ENCODE measurements around the gene PCNX1.

PCNX1 gene

GRCh38 chr14:71115306-71115705 is 208.0 kb downstream of the PCNX1 start:
- Histone ChIP-seq H3K27ac (no peak overlapping the region), H3K4me3 (no peak overlapping the region)
- no peak for TF ChIP-seq CTCF (IDR thresholded peaks at IDR 0.05)
- DNase-seq (ENCODE audit: low spot score): no peak

DNA sequence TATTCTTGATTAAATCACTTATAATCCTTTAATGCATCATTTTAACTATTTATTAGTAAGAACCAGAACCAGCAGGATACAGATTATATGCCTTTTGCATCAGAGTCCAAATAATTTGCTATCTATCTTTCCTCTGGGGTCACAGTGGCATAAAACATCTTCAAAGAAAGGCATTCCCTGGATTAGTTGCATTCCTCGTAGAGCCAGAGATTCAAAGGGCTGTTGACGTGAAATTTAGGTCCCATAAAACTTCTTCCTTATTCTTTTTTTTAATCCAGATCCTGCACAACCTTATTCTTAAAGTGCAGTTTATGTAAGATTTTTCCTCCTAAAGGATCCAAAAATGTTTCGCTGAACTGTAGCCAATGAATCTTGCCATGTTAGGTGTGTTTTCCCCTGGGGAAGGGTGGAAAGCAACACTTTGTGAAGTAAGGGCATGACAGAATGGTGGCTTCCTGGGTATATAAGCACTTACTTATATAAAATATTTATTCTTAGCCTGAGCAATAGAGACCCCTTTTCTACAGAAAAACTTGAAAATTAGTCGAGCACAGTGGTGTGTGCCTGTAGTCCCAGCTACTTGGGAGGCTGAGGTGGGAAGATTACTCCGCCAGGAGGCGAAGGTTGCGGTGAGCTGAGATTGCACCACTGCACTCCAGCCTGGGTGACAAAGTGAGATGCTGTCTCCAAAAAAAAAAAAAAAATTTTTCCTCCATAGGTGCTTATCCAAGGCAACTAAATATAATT is 208.7 kb downstream of the PCNX1 start:
- Histone ChIP-seq H3K27ac (no peak overlapping the region), H3K4me3 (no peak overlapping the region)
- no peak for TF ChIP-seq CTCF (IDR thresholded peaks at IDR 0.05)
- DNase-seq (ENCODE audit: low spot score): no peak

DNA sequence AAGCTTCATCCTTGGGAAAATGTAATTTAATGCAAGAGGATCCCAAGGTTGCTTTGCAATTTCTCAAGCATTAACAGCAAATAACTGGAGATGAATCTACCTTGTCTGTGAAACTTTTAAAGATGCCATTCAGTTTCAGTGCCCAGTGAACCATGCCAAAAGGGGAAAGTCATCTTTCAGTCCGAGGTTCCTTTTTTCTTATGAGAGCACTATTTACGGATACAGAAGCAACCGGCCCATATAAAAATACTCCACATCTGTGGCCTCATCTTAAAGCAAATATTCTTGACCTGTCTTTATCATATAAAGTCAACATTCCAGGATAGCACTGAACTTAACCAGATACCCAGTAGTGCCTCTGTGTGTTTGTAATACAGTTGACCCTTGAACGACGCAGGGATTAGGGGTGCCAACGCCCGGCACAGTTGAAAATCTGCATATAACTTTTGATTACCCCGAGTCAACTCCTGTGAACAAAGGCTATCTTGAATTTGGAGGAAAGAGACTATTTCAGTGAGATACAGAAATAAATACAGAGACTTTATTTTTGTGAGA is 209.4 kb downstream of the PCNX1 start:
- DNase-seq (ENCODE audit: low spot score): no peak
- H3K4me3 ChIP-seq: no peak overlapping the region
- no peak for TF ChIP-seq CTCF (IDR thresholded peaks at IDR 0.05)
- no peak overlapping the region for H3K27ac ChIP-seq

GRCh38 chr14:71117839-71118743 is 210.8 kb downstream of the PCNX1 start:
- Histone ChIP-seq H3K27ac (no peak overlapping the region), H3K4me3 (no peak overlapping the region)
- DNase-seq (ENCODE audit: low spot score): no peak
- no peak for TF ChIP-seq CTCF (IDR thresholded peaks at IDR 0.05)

DNA sequence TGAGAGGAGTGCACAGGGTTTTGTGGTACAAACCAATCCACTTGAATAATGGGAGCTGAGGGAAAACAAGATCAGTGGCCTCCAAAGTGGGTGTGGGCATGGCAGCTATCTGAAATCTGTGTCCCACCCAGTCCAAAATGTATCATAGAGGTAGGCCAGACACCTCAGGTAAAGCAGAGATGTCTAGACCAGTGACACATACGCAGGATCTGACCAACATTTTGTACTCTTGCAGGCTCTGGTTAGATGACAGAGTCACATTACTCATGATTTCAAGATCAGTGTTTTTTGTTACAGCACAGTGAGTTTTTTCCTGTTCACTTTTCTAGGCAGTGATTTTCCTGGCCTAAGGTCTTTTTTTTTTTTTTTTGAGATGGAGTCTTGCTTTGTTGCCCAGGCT is 211.8 kb downstream of the PCNX1 start:
- DNase-seq (ENCODE audit: low spot score): no peak
- TF ChIP-seq CTCF (IDR thresholded peaks at IDR 0.05): no peak
- no peak overlapping the region for H3K27ac ChIP-seq
- no peak overlapping the region for H3K4me3 ChIP-seq

- Histone ChIP-seq H3K27ac (no peak overlapping the region), H3K4me3 (no peak overlapping the region)
- no peak for TF ChIP-seq CTCF (IDR thresholded peaks at IDR 0.05)
- DNase-seq (ENCODE audit: low spot score): no peak
Measured at GRCh38 chr14:71119832-71120231, 212.6 kb downstream of the PCNX1 start.
